ENCODE results near the gene KRT82.

Gene KRT82

GRCh38 chr12:52364901-52365489 is 41.1 kb downstream of the KRT82 start:
- no peak for DNase-seq
- H3K4me1 ChIP-seq = no peaks in the 10 kb centered on the region
- H3K9me3 ChIP-seq = no peaks in the 10 kb centered on the region
- TF ChIP-seq CTCF (IDR thresholded peaks at IDR 0.05; ENCODE audit: low read depth, low read length) = no peak
- peaks cover 45% of the 10 kb centered on the region for H3K27me3 ChIP-seq
- no peak overlapping the region for H3K4me3 ChIP-seq (ENCODE audit: low read depth, low read length)
- H3K36me3 ChIP-seq = no peaks in the 10 kb centered on the region

- Histone ChIP-seq H3K36me3 (no peaks in the 10 kb centered on the region), H3K9me3 (no peaks in the 10 kb centered on the region), H3K4me1 (no peaks in the 10 kb centered on the region), H3K27me3 (peaks cover 44% of the 10 kb centered on the region), H3K4me3 (ENCODE audit: low read depth, low read length) (no peak overlapping the region)
- no peak for DNase-seq
- TF ChIP-seq CTCF (IDR thresholded peaks at IDR 0.05; ENCODE audit: low read depth, low read length) = no peak
These were observed 42.1 kb downstream of the KRT82 start for GRCh38 chr12:52364061-52364460.

- no peaks in the 10 kb centered on the region for H3K9me3 ChIP-seq
- TF ChIP-seq CTCF (IDR thresholded peaks at IDR 0.05; ENCODE audit: low read depth, low read length) = no peak
- no peak overlapping the region for H3K4me3 ChIP-seq (ENCODE audit: low read depth, low read length)
- no peaks in the 10 kb centered on the region for H3K36me3 ChIP-seq
- DNase-seq = no peak
- H3K4me1 ChIP-seq = no peaks in the 10 kb centered on the region
- H3K27me3 ChIP-seq = peaks cover 36% of the 10 kb centered on the region
These were observed 42.9 kb downstream of the KRT82 start for GRCh38 chr12:52363111-52363679.

GRCh38 chr12:52362118-52362726 is 43.9 kb downstream of the KRT82 start:
- Histone ChIP-seq H3K36me3 (no peaks in the 10 kb centered on the region), H3K9me3 (no peaks in the 10 kb centered on the region), H3K4me3 (ENCODE audit: low read depth, low read length) (no peak overlapping the region), H3K4me1 (no peaks in the 10 kb centered on the region), H3K27me3 (peaks cover 33% of the 10 kb centered on the region)
- TF ChIP-seq CTCF (IDR thresholded peaks at IDR 0.05; ENCODE audit: low read depth, low read length) = peak; percentile 36; the same call in 1 of the 2 replicates
- no peak for DNase-seq

GRCh38 chr12:52361553-52361952 is 44.6 kb downstream of the KRT82 start:
- no peaks in the 10 kb centered on the region for H3K4me1 ChIP-seq
- no peaks in the 10 kb centered on the region for H3K9me3 ChIP-seq
- H3K27me3 ChIP-seq = peaks cover 29% of the 10 kb centered on the region
- no peak for TF ChIP-seq CTCF (IDR thresholded peaks at IDR 0.05; ENCODE audit: low read depth, low read length)
- no peaks in the 10 kb centered on the region for H3K36me3 ChIP-seq
- no peak overlapping the region for H3K4me3 ChIP-seq (ENCODE audit: low read depth, low read length)
- no peak for DNase-seq

- no peaks in the 10 kb centered on the region for H3K9me3 ChIP-seq
- no peak for DNase-seq
- no peak overlapping the region for H3K4me3 ChIP-seq (ENCODE audit: low read depth, low read length)
- H3K4me1 ChIP-seq = no peaks in the 10 kb centered on the region
- no peaks in the 10 kb centered on the region for H3K36me3 ChIP-seq
- peaks cover 22% of the 10 kb centered on the region for H3K27me3 ChIP-seq
- no peak for TF ChIP-seq CTCF (IDR thresholded peaks at IDR 0.05; ENCODE audit: low read depth, low read length)
These were observed 45.4 kb downstream of the KRT82 start for GRCh38 chr12:52360663-52361271.
